Measurements from ENCODE around the gene ENTPD6.

The ENTPD6 gene

GRCh38 chr20:25244976-25245375 is 49.5 kb downstream of the ENTPD6 start:
- DNase-seq = no peak

- no peak for DNase-seq
Observed at GRCh38 chr20:25245461-25245860, 49.9 kb downstream of the ENTPD6 start.

- DNase-seq = no peak
Observed at GRCh38 chr20:25246182-25246999, 50.9 kb downstream of the ENTPD6 start.

- peak; percentile 59 to 70 (median 61) for DNase-seq
Observed at GRCh38 chr20:25247000-25247517, 51.5 kb downstream of the ENTPD6 start.

- peak in 1 of 3 donors; percentile 28 for DNase-seq
Observed at GRCh38 chr20:25247518-25247955, 52.0 kb downstream of the ENTPD6 start.

GRCh38 chr20:25247956-25248785 is 52.7 kb downstream of the ENTPD6 start, which contains the start of gene PYGB:
TSS of gene PYGB (plus strand) at chr20:25248085. CDS start at chr20:25248179, 94 bp downstream.
- DNase-seq = peak; percentile 90 to 94 (median 90)

- DNase-seq = no peak
Observed at GRCh38 chr20:25248786-25249172, 53.3 kb downstream of the ENTPD6 start.

- DNase-seq = no peak
Observed at GRCh38 chr20:25249198-25249931, 53.9 kb downstream of the ENTPD6 start.

GRCh38 chr20:25250508-25250907 is 55.0 kb downstream of the ENTPD6 start:
- no peak for DNase-seq

- no peak for DNase-seq
Observed at GRCh38 chr20:25251019-25251418, 55.5 kb downstream of the ENTPD6 start.

- no peak for DNase-seq
Observed at GRCh38 chr20:25251558-25251957, 56.0 kb downstream of the ENTPD6 start.

- no peak for DNase-seq
Observed at GRCh38 chr20:25252230-25252651, 56.7 kb downstream of the ENTPD6 start.

GRCh38 chr20:25252686-25253421 is 57.3 kb downstream of the ENTPD6 start:
- DNase-seq = no peak

GRCh38 chr20:25253606-25254275 is 58.2 kb downstream of the ENTPD6 start:
- peak; percentile 62 to 71 (median 63) for DNase-seq

GRCh38 chr20:25254571-25254970 is 59.1 kb downstream of the ENTPD6 start:
- DNase-seq = no peak

- peak; percentile 26 to 33 (median 31) for DNase-seq
Observed at GRCh38 chr20:25254986-25255680, 59.6 kb downstream of the ENTPD6 start.

- no peak for DNase-seq
Observed at GRCh38 chr20:25256226-25256859, 60.8 kb downstream of the ENTPD6 start.

- DNase-seq = no peak
Observed at GRCh38 chr20:25257130-25257529, 61.6 kb downstream of the ENTPD6 start.

GRCh38 chr20:25257756-25258475 is 62.4 kb downstream of the ENTPD6 start:
- DNase-seq = no peak

GRCh38 chr20:25258476-25258805 is 62.9 kb downstream of the ENTPD6 start:
- DNase-seq = no peak
